NCI-H2227 (cell line): ENCODE measurements around the gene KIF1C.

ENCODE experiments used
- DNase-seq: peaks from one replicate; lab custom pipeline; 2025; ENCODE audit not compliant: unreplicated experiment; lab: John Stamatoyannopoulos, UW

The KIF1C gene

GRCh38 chr17:4997302-4998026 is at the start of gene KIF1C, which contains the start of gene INCA1:
TSS of gene KIF1C (plus strand) at chr17:4997950. CDS start at chr17:5000247, 2,297 bp downstream.
TSS of gene INCA1 (minus strand) at chr17:4997522. CDS start at chr17:4994437, 3,085 bp downstream.
- DNase-seq, result peak; percentile 91

GRCh38 chr17:4948166-4948930 is 49.4 kb upstream of the KIF1C start, which contains the start of gene PFN1:
TSS of gene PFN1 (minus strand) at chr17:4948530. CDS start at chr17:4948394, 136 bp downstream.
- peak; percentile 83 for DNase-seq

- peak; percentile 89 for DNase-seq
Observed at GRCh38 chr17:4948931-4949320, 48.8 kb upstream of the KIF1C start.

GRCh38 chr17:4949321-4950074 is 48.3 kb upstream of the KIF1C start:
- peak; percentile 53 for DNase-seq

- no peak for DNase-seq
Observed at GRCh38 chr17:4950075-4950745, 47.5 kb upstream of the KIF1C start.

- DNase-seq, result peak; percentile 34
Observed at GRCh38 chr17:4950746-4951204, 47.0 kb upstream of the KIF1C start, which contains the start of gene ENO3. TSS of gene ENO3 (plus strand) at chr17:4951119. CDS start at chr17:4951830, 711 bp downstream.

- peak; percentile 21 for DNase-seq
Observed at GRCh38 chr17:4951486-4951885, 46.3 kb upstream of the KIF1C start.

GRCh38 chr17:4953451-4953961 is 44.2 kb upstream of the KIF1C start:
- DNase-seq, result no peak

- DNase-seq, result no peak
Observed at GRCh38 chr17:4955091-4955490, 42.7 kb upstream of the KIF1C start.

GRCh38 chr17:4956493-4957061 is 41.2 kb upstream of the KIF1C start:
- no peak for DNase-seq

GRCh38 chr17:4958102-4958501 is 39.6 kb upstream of the KIF1C start:
- DNase-seq, result no peak

GRCh38 chr17:4959261-4959965 is 38.3 kb upstream of the KIF1C start:
- DNase-seq, result no peak

- DNase-seq, result no peak
Observed at GRCh38 chr17:4960279-4960922, 37.3 kb upstream of the KIF1C start.

GRCh38 chr17:4965311-4965986 is 32.3 kb upstream of the KIF1C start:
- no peak for DNase-seq

GRCh38 chr17:4966844-4967538 is 30.8 kb upstream of the KIF1C start:
- peak; percentile 96 for DNase-seq

GRCh38 chr17:4967539-4968485 is 29.9 kb upstream of the KIF1C start, which contains the start of gene SPAG7:
TSS of gene SPAG7 (minus strand) at chr17:4967817. CDS start at chr17:4967804, 13 bp downstream.
- peak; percentile 92 for DNase-seq
